ENCODE results near the gene NRXN3. TPM values are rescaled to one million over a fixed set of nuclear protein-coding genes. Genes with fewer than 3 reads are reported as not detected.

NRXN3 gene
- polyA plus RNA-seq, 1 of the 3 experiments (the other 2 are of a cell fraction) = 1.6 TPM

- H3K4me2 ChIP-seq = no peak overlapping the region
- H3K27ac ChIP-seq (ENCODE audit: low read depth in 2 of 2, low read length in 1 of 2) = no peak overlapping the region
- H3K36me3 ChIP-seq (replicated peaks in 1 of 2; ENCODE audit: control insufficient read depth in 1 of 2, insufficient read depth in 2 of 2, low read length in 1 of 2) = no peaks in the 10 kb centered on the region
- CTCF ChIA-PET = no interaction called here
- H3K9me2 ChIP-seq = no peaks in the 10 kb centered on the region
- TF ChIP-seq RXRA (IDR thresholded peaks at IDR 0.05; ENCODE audit: borderline replicate concordance, low read depth) = no peak
- no peak for TF ChIP-seq FOXM1 (IDR thresholded peaks at IDR 0.05; ENCODE audit: low read depth)
- no peak for TF ChIP-seq TEAD4 (IDR thresholded peaks at IDR 0.05; ENCODE audit: borderline replicate concordance, insufficient read depth)
- TF ChIP-seq, protein P1, sequence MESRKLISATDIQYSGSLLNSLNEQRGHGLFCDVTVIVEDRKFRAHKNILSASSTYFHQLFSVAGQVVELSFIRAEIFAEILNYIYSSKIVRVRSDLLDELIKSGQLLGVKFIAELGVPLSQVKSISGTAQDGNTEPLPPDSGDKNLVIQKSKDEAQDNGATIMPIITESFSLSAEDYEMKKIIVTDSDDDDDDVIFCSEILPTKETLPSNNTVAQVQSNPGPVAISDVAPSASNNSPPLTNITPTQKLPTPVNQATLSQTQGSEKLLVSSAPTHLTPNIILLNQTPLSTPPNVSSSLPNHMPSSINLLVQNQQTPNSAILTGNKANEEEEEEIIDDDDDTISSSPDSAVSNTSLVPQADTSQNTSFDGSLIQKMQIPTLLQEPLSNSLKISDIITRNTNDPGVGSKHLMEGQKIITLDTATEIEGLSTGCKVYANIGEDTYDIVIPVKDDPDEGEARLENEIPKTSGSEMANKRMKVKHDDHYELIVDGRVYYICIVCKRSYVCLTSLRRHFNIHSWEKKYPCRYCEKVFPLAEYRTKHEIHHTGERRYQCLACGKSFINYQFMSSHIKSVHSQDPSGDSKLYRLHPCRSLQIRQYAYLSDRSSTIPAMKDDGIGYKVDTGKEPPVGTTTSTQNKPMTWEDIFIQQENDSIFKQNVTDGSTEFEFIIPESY (IDR thresholded peaks at IDR 0.05; ENCODE audit: borderline replicate concordance, low read depth) = no peak
- TF ChIP-seq MEF2A (IDR thresholded peaks at IDR 0.05; ENCODE audit: borderline replicate concordance, low read depth) = no peak
- no peak for TF ChIP-seq JUND (IDR thresholded peaks at IDR 0.05)
- no peak for TF ChIP-seq NFIC (IDR thresholded peaks at IDR 0.05; ENCODE audit: borderline replicate concordance)
- no peak for TF ChIP-seq REST (IDR thresholded peaks at IDR 0.05; ENCODE audit: low read depth, low read length)
- no peak for TF ChIP-seq EZH2phosphoT487 (IDR thresholded peaks at IDR 0.05; ENCODE audit: borderline replicate concordance, low read depth)
- TF ChIP-seq NRF1 (IDR thresholded peaks at IDR 0.05; ENCODE audit: low read depth, low read length) = no peak
- no peak for TF ChIP-seq ELF1 (IDR thresholded peaks at IDR 0.05)
- TF ChIP-seq, protein P2, sequence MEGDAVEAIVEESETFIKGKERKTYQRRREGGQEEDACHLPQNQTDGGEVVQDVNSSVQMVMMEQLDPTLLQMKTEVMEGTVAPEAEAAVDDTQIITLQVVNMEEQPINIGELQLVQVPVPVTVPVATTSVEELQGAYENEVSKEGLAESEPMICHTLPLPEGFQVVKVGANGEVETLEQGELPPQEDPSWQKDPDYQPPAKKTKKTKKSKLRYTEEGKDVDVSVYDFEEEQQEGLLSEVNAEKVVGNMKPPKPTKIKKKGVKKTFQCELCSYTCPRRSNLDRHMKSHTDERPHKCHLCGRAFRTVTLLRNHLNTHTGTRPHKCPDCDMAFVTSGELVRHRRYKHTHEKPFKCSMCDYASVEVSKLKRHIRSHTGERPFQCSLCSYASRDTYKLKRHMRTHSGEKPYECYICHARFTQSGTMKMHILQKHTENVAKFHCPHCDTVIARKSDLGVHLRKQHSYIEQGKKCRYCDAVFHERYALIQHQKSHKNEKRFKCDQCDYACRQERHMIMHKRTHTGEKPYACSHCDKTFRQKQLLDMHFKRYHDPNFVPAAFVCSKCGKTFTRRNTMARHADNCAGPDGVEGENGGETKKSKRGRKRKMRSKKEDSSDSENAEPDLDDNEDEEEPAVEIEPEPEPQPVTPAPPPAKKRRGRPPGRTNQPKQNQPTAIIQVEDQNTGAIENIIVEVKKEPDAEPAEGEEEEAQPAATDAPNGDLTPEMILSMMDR (IDR thresholded peaks at IDR 0.05) = no peak
- H3F3A ChIP-seq (replicated peaks; ENCODE audit: insufficient read depth) = no peaks in the 10 kb centered on the region
- H3K9ac ChIP-seq = no peak overlapping the region
- no peak overlapping the region for H2AFZ ChIP-seq (ENCODE audit: low read depth)
- no peaks in the 10 kb centered on the region for H3K79me2 ChIP-seq (ENCODE audit: insufficient read depth)
- no peak overlapping the region for H3K4me3 ChIP-seq (ENCODE audit: low read depth in 2 of 2, low read length in 1 of 2)
- POLR2A ChIA-PET = no interaction called here
- no peak for DNase-seq
- H3K27me3 ChIP-seq (ENCODE audit: insufficient read depth) = no peaks in the 10 kb centered on the region
- H4K20me1 ChIP-seq (ENCODE audit: insufficient read depth) = no peaks in the 10 kb centered on the region
- no peaks in the 10 kb centered on the region; a peak in 1 of 4 replicates for H3K4me1 ChIP-seq (ENCODE audit: control insufficient read depth in 1 of 2, insufficient read depth in 2 of 2, low read depth in 1 of 2, low read length in 1 of 2)
- H3K9me3 ChIP-seq = no peaks in the 10 kb centered on the region
Measured at GRCh38 chr14:79162833-79163232, 992.7 kb downstream of the NRXN3 start.

All from SK-N-SH (cell line).